Endothelial cell of hepatic sinusoid (primary cell): ENCODE results near the gene SPAG17.

Experiments used
- in situ Hi-C: cut with HindIII; loops from 2 replicates; pipeline ENCODE4 v1.10.0; 2017; ENCODE audit warnings: low sequenced_read_pairs

The SPAG17 gene

GRCh38 chr1:118185084-118185832, at the start of gene SPAG17:
Gene SPAG17, minus strand, starts transcription at chr1:118185228. Its CDS starts 71 bp downstream, at chr1:118185157.
- in situ Hi-C loops = no loop called here

DNA sequence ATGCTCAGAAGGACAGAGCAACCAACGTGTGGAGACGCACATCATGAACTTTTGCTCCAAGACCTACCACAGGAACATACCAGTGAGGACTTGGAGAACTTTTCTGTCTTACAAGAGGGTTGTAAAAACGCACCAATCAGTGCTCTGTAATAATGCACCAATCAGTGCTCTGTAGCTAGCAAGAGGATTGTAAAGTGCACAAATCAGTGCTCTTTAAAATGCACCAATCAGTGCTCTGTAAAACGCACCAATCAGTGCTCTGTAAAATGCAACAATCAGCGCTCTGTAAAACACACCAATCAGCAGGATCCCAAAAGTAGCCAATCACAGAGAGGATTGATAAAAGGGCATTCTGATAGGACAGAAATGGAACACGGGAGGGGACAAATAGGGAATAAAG, 40.4 kb upstream of the SPAG17 start:
- in situ Hi-C loops = loop anchor here (5.0 kb wide), 1 partner anchor 37 kb away; no protein-coding TSS in a partner anchor

- in situ Hi-C loops = no loop called here
Observed at GRCh38 chr1:118223426-118223825, 38.4 kb upstream of the SPAG17 start.

DNA sequence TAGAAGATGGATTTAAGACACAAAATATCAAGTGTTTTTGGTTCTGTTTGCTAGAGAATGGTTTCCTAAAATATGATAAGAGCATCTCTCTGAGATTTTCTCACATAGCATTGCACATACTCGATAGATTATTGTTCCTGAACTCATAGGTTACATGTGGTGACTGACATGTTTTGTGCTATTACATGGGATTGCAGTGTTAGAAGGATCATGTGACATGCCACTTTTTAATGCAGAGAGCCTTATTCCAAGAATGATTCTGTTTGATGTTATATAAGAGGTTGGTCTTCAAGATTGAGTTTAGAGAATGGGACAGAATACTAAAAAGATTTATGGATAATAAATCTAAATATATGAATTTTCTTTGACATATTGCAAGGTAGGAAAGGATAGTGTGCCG, 34.4 kb upstream of the SPAG17 start:
- in situ Hi-C loops = no loop called here

- in situ Hi-C loops = no loop called here
Observed at GRCh38 chr1:118217141-118217838, 32.3 kb upstream of the SPAG17 start.

DNA sequence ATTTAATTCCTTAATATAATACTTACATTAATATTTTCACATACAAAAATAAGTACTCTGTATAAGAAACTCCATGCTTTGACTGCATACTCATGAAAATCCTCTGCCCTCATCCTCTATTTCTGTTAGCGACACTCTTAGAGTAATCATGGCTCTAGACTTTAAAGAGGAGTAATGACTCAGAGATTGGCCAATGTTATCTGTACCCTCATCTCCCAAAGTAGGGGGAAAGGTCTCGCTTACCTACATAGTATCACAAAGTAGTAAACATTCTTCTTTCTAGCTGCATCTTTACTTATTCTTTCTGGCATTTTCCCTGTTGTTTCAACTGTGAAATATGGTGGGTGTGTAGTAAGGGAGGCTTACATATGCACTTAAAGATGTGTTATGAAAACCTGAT, 29.8 kb upstream of the SPAG17 start:
- in situ Hi-C loops = no loop called here

DNA sequence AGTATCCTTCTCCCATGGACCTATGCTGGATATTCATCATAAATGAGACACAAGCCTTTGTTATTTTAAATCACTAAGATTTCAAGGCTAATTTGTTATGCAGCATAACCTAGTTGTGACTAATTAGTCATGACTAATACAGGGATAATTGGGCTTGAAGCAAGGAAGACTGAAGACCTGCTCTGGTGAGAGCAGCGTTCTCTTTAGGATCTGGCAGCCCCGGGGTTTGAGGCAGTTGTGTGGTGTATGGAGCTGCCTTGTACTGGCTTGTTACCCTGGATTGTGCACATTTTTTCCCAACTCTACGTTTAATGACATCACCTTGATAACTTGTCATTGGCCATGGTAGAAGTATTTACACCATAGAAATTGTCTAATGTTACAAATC, 25.7 kb upstream of the SPAG17 start:
- in situ Hi-C loops = no loop called here

DNA sequence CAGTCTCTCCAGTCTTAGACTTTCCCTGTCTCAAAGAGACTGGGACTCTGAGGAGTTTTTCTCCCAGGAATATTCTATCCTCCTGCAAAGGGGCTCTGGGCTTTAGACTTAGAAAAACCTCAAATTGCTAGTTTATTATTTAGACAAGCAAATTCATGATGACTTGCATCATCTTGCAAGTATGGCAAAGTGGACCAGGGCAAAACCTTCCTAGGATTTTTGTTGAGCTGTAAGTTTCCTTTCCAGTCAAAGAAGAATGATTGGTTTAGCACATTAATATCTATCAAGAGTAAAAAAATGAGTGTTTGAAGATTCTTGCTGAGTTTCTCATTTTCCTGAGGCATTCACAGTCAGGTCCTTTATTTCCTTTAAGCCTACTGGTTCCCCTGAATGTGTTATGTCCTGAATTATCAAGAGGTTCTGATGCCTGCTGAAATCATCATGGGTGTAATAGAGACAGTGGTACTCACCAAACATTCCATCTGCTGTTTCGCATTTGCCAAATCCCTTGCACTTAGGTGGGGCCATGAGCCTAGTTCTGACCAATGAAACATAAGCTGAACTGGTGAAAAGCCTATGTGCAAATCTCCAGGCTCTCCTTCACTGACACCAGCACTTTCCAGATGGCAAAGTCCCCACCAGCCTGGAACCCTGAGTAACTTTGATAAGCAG, 25.2 kb upstream of the SPAG17 start:
- in situ Hi-C loops = no loop called here

GRCh38 chr1:118209648-118210047, 24.6 kb upstream of the SPAG17 start:
- in situ Hi-C loops = no loop called here

DNA sequence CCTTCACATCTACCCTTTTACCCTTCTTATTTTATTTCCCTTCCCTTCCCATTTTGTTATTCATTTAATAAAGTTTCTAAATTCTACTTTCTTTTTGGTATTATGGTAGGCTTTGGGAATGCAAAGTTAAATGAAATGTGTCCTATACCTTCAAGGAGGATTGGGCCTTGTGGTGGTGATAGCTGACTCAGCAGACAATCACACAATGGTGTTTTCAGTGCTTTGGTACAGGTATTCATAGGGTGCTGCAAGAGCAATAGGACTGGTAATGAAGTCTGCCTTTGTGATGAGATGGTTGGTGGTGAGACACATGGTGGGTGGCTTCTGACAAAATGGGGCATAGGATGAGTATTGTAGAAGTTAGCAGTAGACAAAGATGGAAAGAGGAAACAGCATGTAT, 21.9 kb upstream of the SPAG17 start:
- in situ Hi-C loops = no loop called here

DNA sequence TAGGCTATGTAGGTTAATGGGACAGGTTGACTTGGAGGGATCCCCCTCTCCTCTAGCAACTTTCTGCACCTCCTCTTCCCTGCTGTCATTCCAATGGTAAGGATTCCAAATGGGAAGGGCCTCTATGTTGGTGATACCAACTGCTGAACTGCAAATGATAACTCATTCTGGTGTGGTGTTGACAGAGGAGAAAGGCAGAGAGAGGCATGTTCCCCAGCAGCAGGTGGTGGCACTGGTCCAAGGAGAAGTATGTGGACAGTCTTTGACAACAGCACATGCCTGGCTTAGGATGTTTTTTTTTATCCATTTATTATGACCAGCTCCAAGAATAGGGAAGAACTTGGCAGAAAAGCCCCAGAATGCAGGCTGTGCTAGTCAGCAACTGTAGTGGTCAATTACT, 19.6 kb upstream of the SPAG17 start:
- in situ Hi-C loops = no loop called here

DNA sequence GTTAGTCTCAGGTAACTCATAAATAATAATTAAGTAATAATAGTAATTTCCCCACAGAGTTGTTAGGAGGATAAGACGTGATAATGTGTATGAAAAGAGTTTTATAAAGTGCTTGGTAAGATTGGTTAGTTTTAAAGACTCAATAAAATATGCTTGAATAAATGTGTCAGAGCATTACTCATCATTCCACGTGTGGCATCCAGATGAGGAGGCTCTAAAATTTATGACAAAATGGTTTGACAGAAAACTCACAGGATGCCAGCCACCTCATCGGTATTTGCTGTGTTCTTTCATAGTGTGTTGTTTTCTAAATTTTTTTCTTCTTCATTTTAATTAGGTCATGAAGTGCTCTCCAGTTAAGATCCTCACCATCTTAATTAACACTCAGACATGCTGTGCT, 19.1 kb upstream of the SPAG17 start:
- in situ Hi-C loops = no loop called here

DNA sequence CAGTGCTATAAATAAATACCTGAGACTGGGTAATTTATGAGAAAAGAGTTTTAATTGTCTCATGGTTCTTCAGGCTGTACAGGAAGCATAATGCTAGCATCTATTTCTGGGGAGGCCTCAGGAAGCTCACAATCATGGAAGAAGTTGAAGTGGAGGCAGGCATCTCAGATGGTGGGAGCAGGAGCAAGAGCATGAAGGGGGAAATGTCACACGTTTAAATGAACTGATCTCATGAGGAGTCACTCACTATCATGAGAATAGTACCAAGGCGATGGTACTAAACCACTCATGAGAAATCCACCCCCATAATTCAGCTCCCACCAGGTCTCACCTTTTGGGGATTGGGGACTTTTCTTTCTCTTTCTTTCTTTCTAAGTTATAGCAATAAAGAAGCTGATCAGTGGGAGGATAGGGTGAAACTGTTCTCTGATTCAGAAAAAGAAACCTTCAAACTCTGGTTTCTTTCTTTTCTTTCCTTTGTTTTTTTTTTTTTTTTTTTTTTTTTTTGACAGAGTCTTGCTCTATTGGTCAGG, 17.1 kb upstream of the SPAG17 start:
- in situ Hi-C loops = no loop called here

DNA sequence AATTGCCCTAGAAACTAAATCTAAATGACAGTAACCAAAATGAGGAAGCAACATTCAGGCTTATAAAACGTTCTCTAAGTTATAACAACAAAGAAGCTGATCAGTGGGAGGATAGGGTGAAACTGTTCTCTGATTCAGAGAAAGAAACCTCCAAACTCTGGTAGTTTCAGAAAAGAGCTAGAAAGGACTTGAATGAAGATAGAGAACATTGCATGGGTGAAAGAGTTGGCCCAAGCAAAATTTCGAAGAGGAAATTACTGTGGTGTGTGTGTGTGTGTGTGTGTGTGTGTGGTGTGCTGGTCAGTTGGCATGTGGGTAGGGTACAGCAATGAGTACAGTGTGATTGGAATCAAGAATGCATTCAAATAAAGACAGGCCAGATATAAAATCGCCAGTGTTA, 16.5 kb upstream of the SPAG17 start:
- in situ Hi-C loops = no loop called here

- in situ Hi-C loops = no loop called here
Observed at GRCh38 chr1:118200836-118201235, 15.8 kb upstream of the SPAG17 start.

DNA sequence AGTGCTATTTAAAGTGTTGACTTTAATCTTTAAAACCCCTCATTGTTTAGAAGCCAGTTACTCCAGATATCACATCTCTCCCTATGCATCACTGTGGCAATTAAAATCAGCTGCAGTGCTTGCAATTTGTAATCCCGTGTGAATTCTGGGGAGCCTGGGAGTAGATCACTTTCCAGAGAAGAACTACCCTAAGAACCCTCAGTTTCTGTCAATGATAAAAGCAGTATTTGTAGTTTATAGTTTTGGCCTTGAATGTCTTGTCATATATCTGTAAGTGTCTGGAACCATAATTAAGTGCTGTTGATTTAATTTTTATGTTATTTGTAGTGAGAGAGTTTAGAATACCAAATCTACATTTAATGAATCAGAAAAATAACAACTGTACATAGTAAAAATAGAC, 5.5 kb upstream of the SPAG17 start:
- in situ Hi-C loops = no loop called here

- in situ Hi-C loops = no loop called here
Observed at GRCh38 chr1:118189564-118189963, 4.5 kb upstream of the SPAG17 start.

- in situ Hi-C loops = no loop called here
Observed at GRCh38 chr1:118188411-118188810, 3.4 kb upstream of the SPAG17 start.

GRCh38 chr1:118186026-118186425, 998 bp upstream of the SPAG17 start:
- in situ Hi-C loops = no loop called here

DNA sequence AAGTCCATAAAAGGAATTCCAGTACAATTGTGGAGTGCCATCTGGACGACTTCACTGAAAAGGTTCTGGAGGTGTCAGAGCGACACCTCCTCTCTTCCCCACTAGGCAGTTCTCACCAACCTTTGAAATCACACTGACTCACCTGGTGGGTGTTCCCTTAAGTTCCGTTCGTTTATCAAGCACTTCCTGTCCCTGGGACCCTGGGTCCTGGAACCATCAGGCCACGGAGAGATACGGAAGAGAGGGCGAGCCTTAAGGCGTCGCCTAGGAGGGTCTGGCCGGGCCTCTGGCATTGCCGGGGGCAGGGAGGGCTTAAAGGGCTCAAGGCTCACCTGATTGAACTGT, 317 bp downstream of the SPAG17 start:
- in situ Hi-C loops = no loop called here

- in situ Hi-C loops = no loop called here
Observed at GRCh38 chr1:118183586-118183985, 1.4 kb downstream of the SPAG17 start.

DNA sequence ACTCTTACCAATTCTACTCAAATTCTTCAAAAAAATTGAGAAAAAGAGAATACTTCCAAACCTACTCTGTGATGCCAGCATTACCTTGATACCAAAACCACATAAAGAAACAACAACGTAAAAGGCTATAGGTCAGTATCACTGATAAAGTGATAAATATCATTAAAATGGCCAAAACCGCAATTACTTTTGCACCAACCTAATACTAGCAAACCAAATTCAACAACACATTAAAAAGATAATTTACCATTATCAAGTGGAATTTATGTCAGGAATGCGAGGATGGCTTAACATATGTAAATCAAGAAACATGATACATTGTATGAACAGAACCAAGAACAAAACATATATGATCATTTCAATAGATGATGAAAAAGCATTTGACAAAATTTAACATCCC, 7.0 kb downstream of the SPAG17 start:
- in situ Hi-C loops = no loop called here
